HG02678 (cell line): ENCODE data around the gene RCOR1.

Experiments used
- ATAC-seq: cut with Tn5 transposase; IDR thresholded peaks from one replicate; pipeline ENCODE4 v1.9.1; 2021; ENCODE audit warnings: mild to moderate bottlenecking, moderate library complexity; ENCODE audit not compliant: unreplicated experiment

The RCOR1 gene

GRCh38 chr14:102708494-102708893 lies 116.0 kb downstream of the RCOR1 start:
- ATAC-seq: no peak

GRCh38 chr14:102711207-102711606 lies 118.8 kb downstream of the RCOR1 start:
- ATAC-seq: no peak

GRCh38 chr14:102711946-102712345 lies 119.5 kb downstream of the RCOR1 start:
- ATAC-seq: no peak

GRCh38 chr14:102717276-102717675 lies 124.8 kb downstream of the RCOR1 start:
- no peak for ATAC-seq

- ATAC-seq: no peak
These were observed 130.2 kb downstream of the RCOR1 start for GRCh38 chr14:102722646-102723045.

- ATAC-seq: no peak
These were observed 131.2 kb downstream of the RCOR1 start for GRCh38 chr14:102723650-102724049.

- no peak for ATAC-seq
These were observed 133.9 kb downstream of the RCOR1 start for GRCh38 chr14:102726191-102726949.

GRCh38 chr14:102727336-102728095 lies 135.1 kb downstream of the RCOR1 start:
- no peak for ATAC-seq

- no peak for ATAC-seq
These were observed 136.1 kb downstream of the RCOR1 start for GRCh38 chr14:102728501-102728900.

- no peak for ATAC-seq
These were observed 136.8 kb downstream of the RCOR1 start for GRCh38 chr14:102729268-102729667.

- no peak for ATAC-seq
These were observed 137.4 kb downstream of the RCOR1 start for GRCh38 chr14:102729825-102730224.

- no peak for ATAC-seq
These were observed 138.8 kb downstream of the RCOR1 start for GRCh38 chr14:102731101-102731870.

GRCh38 chr14:102731871-102732800 lies 139.7 kb downstream of the RCOR1 start:
- ATAC-seq: no peak

GRCh38 chr14:102732924-102733323 lies 140.5 kb downstream of the RCOR1 start:
- ATAC-seq: no peak

GRCh38 chr14:102733326-102733725 lies 140.9 kb downstream of the RCOR1 start:
- ATAC-seq: no peak

- ATAC-seq: no peak
These were observed 142.0 kb downstream of the RCOR1 start for GRCh38 chr14:102734436-102734835.

GRCh38 chr14:102736956-102737355 lies 144.5 kb downstream of the RCOR1 start:
- ATAC-seq: no peak

- ATAC-seq: no peak
These were observed 145.2 kb downstream of the RCOR1 start for GRCh38 chr14:102737402-102738372.
